Liver (tissue), 9 donors: ENCODE measurements around the gene EP400. TPM values are rescaled to one million over a fixed set of nuclear protein-coding genes. Genes with fewer than 3 reads are reported as not detected.

Experiments
- DNase-seq: peaks from one replicate; pipeline ENCODE4 v3.0.0-alpha.2; 2017; ENCODE audit warnings: low spot score
- H3K27ac ChIP-seq, 2 donors: one replicate each; pipeline ENCODE4 v1.7.0; 2013; ENCODE audit warnings: inconsistent platforms in 2 of 2, low read length in 2 of 2, control low read depth in 1 of 2, low read depth in 1 of 2, mild to moderate bottlenecking in 1 of 2
- H3K27me3 ChIP-seq, 4 donors: one replicate each; pipeline versions ENCODE4 v1.6.1 to v1.7.0; 2013; ENCODE audit warnings: low read length in 3 of 4, inconsistent platforms in 1 of 4, mild to moderate bottlenecking in 1 of 4, moderate library complexity in 1 of 4; ENCODE audit not compliant: control insufficient read depth in 4 of 4, insufficient read depth in 4 of 4
- H3K36me3 ChIP-seq, 4 donors: one replicate each; pipeline versions ENCODE4 v1.6.1 to v1.7.0; 2013; ENCODE audit warnings: low read length in 3 of 4, mild to moderate bottlenecking in 3 of 4, low read depth in 1 of 4, moderate library complexity in 1 of 4; ENCODE audit not compliant: control insufficient read depth in 4 of 4, insufficient read depth in 3 of 4
- H3K4me1 ChIP-seq, 4 donors: one replicate each; pipeline versions ENCODE4 v1.6.1 to v1.7.0; 2013; ENCODE audit warnings: low read length in 3 of 4, mild to moderate bottlenecking in 3 of 4, moderate library complexity in 1 of 4; ENCODE audit not compliant: control insufficient read depth in 4 of 4, insufficient read depth in 4 of 4
- H3K4me3 ChIP-seq, 3 donors: one replicate each; pipeline versions ENCODE4 v1.6.1 to v1.7.0; 2013; ENCODE audit warnings: low read length in 3 of 3, control low read depth in 1 of 3, low read depth in 1 of 3, mild to moderate bottlenecking in 1 of 3
- H3K9ac ChIP-seq, 2 donors: one replicate each; pipeline ENCODE4 v1.7.0; 2013; ENCODE audit warnings: low read length in 2 of 2, mild to moderate bottlenecking in 2 of 2, moderate library complexity in 2 of 2, control low read depth in 1 of 2, low read depth in 1 of 2
- H3K9me3 ChIP-seq, 4 donors: one replicate each; pipeline versions ENCODE4 v1.6.1 to v1.7.0; 2013; ENCODE audit warnings: low read length in 3 of 4; ENCODE audit not compliant: control insufficient read depth in 4 of 4
- EGR1 ChIP-seq, 2 donors: IDR thresholded peaks; 2 replicates each; pipeline ENCODE4 v1.6.1; 2016 to 2018; ENCODE audit warnings: antibody characterized with exemption in 2 of 2, low read depth in 2 of 2
- FOXA1 ChIP-seq: IDR thresholded peaks from 2 replicates; pipeline ENCODE4 v1.6.1; 2016; ENCODE audit warnings: antibody characterized with exemption
- FOXA2 ChIP-seq: IDR thresholded peaks from 2 replicates; pipeline ENCODE4 v1.6.1; 2016; ENCODE audit warnings: antibody characterized with exemption
- GABPA ChIP-seq, 2 donors: IDR thresholded peaks in 1 of 2; conservative IDR thresholded peaks in 1 of 2; 2 replicates each; pipeline ENCODE4 v1.6.1; 2016; ENCODE audit warnings: antibody characterized with exemption in 2 of 2, mild to moderate bottlenecking in 1 of 2, moderate library complexity in 1 of 2
- HNF4A ChIP-seq, 2 donors: conservative IDR thresholded peaks; 2 replicates each; pipeline ENCODE4 v1.6.1; 2016; ENCODE audit warnings: antibody characterized with exemption in 2 of 2, mild to moderate bottlenecking in 2 of 2
- HNF4G ChIP-seq: IDR thresholded peaks from 2 replicates; pipeline ENCODE4 v1.6.1; 2016; ENCODE audit warnings: antibody characterized with exemption
- JUND ChIP-seq, 2 donors: IDR thresholded peaks; 2 replicates each; pipeline ENCODE4 v1.6.1; 2016; ENCODE audit warnings: antibody characterized with exemption in 2 of 2
- NR2F2 ChIP-seq: IDR thresholded peaks from 2 replicates; pipeline ENCODE4 v1.6.1; 2016; ENCODE audit warnings: antibody characterized with exemption
- RAD21 ChIP-seq, 2 donors: IDR thresholded peaks; 2 replicates each; pipeline ENCODE4 v1.6.1; 2016; ENCODE audit warnings: antibody characterized with exemption in 2 of 2, mild to moderate bottlenecking in 2 of 2
- RXRA ChIP-seq, 2 donors: IDR thresholded peaks; 2 replicates each; pipeline ENCODE4 v1.6.1; 2017 to 2018; ENCODE audit warnings: antibody characterized with exemption in 2 of 2, mild to moderate bottlenecking in 1 of 2
- SP1 ChIP-seq: IDR thresholded peaks from 2 replicates; pipeline ENCODE4 v1.6.1; 2018; ENCODE audit warnings: antibody characterized with exemption, mild to moderate bottlenecking
- TAF1 ChIP-seq: conservative IDR thresholded peaks from 2 replicates; pipeline ENCODE4 v1.6.1; 2016; ENCODE audit warnings: antibody characterized with exemption, mild to moderate bottlenecking
- YY1 ChIP-seq: IDR thresholded peaks from 2 replicates; pipeline ENCODE4 v1.6.1; 2016; ENCODE audit warnings: antibody characterized with exemption, mild to moderate bottlenecking
- WGBS: extraction: QIAGEN DNeasy Blood & Tissue Kit; methylation state at CpG from one replicate; pipeline ENCODE4 v1.1.7; 2013; 5-methylcytosine and 5-hydroxymethylcytosine counted together
- polyA plus RNA-seq, 2 donors: library from polyadenylated mRNA; stranded (reverse) in 1 of 2; unstranded in 1 of 2; fragments of 200-250 nt in 1 of 2; fragments of >200 nt in 1 of 2; fragmentation: Nextera tagmentation in 1 of 2; extraction: Ambion mirVana in 1 of 2; gene quantifications; one replicate each; pipeline versions ENCODE4 v1.2.1 to v1.2.3, GENCODE V29; 2013 to 2015
- total RNA-seq, 2 donors: library from RNA; depleted of rRNA; stranded (reverse); fragments of >200 nt; gene quantifications; one replicate each; pipeline ENCODE4 v1.2.3, GENCODE V29; 2014
- TF ChIP-seq, protein P1 (sequence below): IDR thresholded peaks from 2 replicates; pipeline ENCODE4 v1.6.1; 2016; ENCODE audit warnings: antibody characterized with exemption
- TF ChIP-seq, protein P2 (sequence below): IDR thresholded peaks from 2 replicates; pipeline ENCODE4 v1.6.1; 2016; ENCODE audit warnings: antibody characterized with exemption, mild to moderate bottlenecking
- TF ChIP-seq, protein P3 (sequence below): IDR thresholded peaks from 2 replicates; pipeline ENCODE4 v1.6.1; 2016; ENCODE audit warnings: antibody characterized with exemption
- TF ChIP-seq, protein P4 (sequence below): fragments of 150-350 bp; IDR thresholded peaks from 2 replicates; pipeline ENCODE4 v1.5.1; 2017; ENCODE audit warnings: improper control_type of control experiment, low read depth, low read length; ENCODE audit not compliant: missing input control
- TF ChIP-seq, protein P5 (sequence below): IDR thresholded peaks from 2 replicates; pipeline ENCODE4 v1.6.1; 2016; ENCODE audit warnings: antibody characterized with exemption
- donor health status: healthy.
- donor health status: healthy.
- donor health status: healthy.
- donor health status: healthy.
- donor health status: healthy.

The EP400 gene
- total and polyA plus RNA-seq, 4 donors, result 4.7 to 12.4 (median 7.1) TPM

DNA sequence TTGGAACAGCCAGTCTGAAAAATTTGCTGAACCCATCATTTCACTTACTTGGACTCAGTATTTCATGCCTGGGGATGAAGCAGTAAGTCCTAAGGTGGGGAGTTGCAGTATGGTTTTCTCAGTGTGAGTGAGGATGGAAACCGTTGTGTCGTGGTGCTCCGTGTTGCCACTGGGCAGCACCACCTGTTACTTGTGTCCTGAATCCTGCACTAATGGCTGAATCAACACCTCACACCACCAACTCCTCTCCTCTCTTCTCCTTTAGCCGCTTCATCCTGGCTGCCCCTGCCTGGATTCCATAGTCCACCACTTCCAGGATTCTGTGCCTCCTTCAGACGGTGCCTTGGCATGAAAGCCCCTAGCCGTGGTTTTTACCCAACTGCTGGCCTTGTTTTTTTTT is 3.0 kb upstream of the EP400 start:
- Histone ChIP-seq H3K9ac (no peak overlapping the region), H3K36me3 (peaks cover 5 to 22% (median 8%) of the 10 kb centered on the region in 4 donors), H3K4me1 (peaks cover 0 to 14% (median 7%) of the 10 kb centered on the region in 4 donors), H3K27ac (no peak overlapping the region), H3K27me3 (no peaks in the 10 kb centered on the region), H3K4me3 (no peak overlapping the region), H3K9me3 (no peaks in the 10 kb centered on the region)
- TF ChIP-seq, protein P1, sequence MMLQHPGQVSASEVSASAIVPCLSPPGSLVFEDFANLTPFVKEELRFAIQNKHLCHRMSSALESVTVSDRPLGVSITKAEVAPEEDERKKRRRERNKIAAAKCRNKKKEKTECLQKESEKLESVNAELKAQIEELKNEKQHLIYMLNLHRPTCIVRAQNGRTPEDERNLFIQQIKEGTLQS, result no peak
- no peak for TF ChIP-seq HNF4A (conservative IDR thresholded peaks at IDR 0.05)
- TF ChIP-seq EGR1 (IDR thresholded peaks at IDR 0.05; ENCODE audit: low read depth in 2 of 2), result no peak
- no peak for TF ChIP-seq NR2F2
- TF ChIP-seq, protein P2, sequence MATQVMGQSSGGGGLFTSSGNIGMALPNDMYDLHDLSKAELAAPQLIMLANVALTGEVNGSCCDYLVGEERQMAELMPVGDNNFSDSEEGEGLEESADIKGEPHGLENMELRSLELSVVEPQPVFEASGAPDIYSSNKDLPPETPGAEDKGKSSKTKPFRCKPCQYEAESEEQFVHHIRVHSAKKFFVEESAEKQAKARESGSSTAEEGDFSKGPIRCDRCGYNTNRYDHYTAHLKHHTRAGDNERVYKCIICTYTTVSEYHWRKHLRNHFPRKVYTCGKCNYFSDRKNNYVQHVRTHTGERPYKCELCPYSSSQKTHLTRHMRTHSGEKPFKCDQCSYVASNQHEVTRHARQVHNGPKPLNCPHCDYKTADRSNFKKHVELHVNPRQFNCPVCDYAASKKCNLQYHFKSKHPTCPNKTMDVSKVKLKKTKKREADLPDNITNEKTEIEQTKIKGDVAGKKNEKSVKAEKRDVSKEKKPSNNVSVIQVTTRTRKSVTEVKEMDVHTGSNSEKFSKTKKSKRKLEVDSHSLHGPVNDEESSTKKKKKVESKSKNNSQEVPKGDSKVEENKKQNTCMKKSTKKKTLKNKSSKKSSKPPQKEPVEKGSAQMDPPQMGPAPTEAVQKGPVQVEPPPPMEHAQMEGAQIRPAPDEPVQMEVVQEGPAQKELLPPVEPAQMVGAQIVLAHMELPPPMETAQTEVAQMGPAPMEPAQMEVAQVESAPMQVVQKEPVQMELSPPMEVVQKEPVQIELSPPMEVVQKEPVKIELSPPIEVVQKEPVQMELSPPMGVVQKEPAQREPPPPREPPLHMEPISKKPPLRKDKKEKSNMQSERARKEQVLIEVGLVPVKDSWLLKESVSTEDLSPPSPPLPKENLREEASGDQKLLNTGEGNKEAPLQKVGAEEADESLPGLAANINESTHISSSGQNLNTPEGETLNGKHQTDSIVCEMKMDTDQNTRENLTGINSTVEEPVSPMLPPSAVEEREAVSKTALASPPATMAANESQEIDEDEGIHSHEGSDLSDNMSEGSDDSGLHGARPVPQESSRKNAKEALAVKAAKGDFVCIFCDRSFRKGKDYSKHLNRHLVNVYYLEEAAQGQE, result no peak
- TF ChIP-seq TAF1, result no peak
- no peak for TF ChIP-seq FOXA1
- 85% methylated on average over 6 of the region's 6 CpGs for WGBS
- no peak for DNase-seq

DNA sequence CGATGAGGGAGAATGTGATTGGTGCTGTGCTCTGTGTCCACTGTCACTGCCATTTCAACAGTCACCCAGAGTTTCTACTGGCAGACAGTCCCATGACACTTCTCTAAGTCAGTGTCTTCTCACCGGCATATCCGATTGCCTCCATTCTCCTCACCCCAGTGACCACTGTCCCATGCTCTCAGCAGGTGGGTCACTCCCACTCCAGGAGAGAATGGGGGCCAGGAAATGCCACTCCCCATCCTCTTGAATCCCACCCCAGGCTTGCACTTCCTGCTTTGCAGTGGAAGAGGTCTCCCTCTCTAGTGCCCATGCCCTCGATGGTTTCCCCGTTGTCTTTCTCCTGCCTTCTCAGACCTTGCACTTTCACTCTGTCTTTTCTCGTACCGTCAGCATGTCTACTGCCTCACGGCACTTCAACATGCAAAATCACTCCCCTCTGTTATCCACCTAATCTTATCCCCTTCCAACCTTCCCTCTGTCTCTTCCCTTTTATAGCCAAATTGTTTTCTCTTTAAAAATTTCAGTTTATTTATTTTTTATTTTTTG is 2.2 kb upstream of the EP400 start:
- WGBS, result 59% methylated on average over 8 of the region's 8 CpGs
- Histone ChIP-seq H3K27ac (no peak overlapping the region), H3K36me3 (peaks cover 0 to 17% (median 3%) of the 10 kb centered on the region in 4 donors), H3K9me3 (no peaks in the 10 kb centered on the region), H3K4me1 (peaks cover 0 to 14% (median 7%) of the 10 kb centered on the region in 4 donors), H3K4me3 (no peak overlapping the region), H3K27me3 (no peaks in the 10 kb centered on the region), H3K9ac (no peak overlapping the region)
- no peak for DNase-seq
- no peak for TF ChIP-seq YY1
- no peak for TF ChIP-seq FOXA2
- no peak for TF ChIP-seq SP1
- TF ChIP-seq JUND (IDR thresholded peaks at IDR 0.05), result no peak
- no peak for TF ChIP-seq RAD21 (IDR thresholded peaks at IDR 0.05)
- TF ChIP-seq, protein P3, sequence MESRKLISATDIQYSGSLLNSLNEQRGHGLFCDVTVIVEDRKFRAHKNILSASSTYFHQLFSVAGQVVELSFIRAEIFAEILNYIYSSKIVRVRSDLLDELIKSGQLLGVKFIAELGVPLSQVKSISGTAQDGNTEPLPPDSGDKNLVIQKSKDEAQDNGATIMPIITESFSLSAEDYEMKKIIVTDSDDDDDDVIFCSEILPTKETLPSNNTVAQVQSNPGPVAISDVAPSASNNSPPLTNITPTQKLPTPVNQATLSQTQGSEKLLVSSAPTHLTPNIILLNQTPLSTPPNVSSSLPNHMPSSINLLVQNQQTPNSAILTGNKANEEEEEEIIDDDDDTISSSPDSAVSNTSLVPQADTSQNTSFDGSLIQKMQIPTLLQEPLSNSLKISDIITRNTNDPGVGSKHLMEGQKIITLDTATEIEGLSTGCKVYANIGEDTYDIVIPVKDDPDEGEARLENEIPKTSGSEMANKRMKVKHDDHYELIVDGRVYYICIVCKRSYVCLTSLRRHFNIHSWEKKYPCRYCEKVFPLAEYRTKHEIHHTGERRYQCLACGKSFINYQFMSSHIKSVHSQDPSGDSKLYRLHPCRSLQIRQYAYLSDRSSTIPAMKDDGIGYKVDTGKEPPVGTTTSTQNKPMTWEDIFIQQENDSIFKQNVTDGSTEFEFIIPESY, result no peak
- no peak for TF ChIP-seq NR2F2
- TF ChIP-seq HNF4G, result no peak
- TF ChIP-seq RXRA (IDR thresholded peaks at IDR 0.05), result no peak
- TF ChIP-seq, protein P1, result no peak
- no peak for TF ChIP-seq TAF1
- TF ChIP-seq GABPA (IDR thresholded peaks at IDR 0.05 in 1 of 2, conservative IDR thresholded peaks at IDR 0.05 in 1 of 2), result no peak
- TF ChIP-seq, protein P4, sequence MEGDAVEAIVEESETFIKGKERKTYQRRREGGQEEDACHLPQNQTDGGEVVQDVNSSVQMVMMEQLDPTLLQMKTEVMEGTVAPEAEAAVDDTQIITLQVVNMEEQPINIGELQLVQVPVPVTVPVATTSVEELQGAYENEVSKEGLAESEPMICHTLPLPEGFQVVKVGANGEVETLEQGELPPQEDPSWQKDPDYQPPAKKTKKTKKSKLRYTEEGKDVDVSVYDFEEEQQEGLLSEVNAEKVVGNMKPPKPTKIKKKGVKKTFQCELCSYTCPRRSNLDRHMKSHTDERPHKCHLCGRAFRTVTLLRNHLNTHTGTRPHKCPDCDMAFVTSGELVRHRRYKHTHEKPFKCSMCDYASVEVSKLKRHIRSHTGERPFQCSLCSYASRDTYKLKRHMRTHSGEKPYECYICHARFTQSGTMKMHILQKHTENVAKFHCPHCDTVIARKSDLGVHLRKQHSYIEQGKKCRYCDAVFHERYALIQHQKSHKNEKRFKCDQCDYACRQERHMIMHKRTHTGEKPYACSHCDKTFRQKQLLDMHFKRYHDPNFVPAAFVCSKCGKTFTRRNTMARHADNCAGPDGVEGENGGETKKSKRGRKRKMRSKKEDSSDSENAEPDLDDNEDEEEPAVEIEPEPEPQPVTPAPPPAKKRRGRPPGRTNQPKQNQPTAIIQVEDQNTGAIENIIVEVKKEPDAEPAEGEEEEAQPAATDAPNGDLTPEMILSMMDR, result no peak
- TF ChIP-seq HNF4A (conservative IDR thresholded peaks at IDR 0.05), result no peak
- TF ChIP-seq, protein P2, result no peak
- TF ChIP-seq, protein P5, sequence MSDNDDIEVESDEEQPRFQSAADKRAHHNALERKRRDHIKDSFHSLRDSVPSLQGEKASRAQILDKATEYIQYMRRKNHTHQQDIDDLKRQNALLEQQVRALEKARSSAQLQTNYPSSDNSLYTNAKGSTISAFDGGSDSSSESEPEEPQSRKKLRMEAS, result no peak
